Ovary (tissue), 3 donors: ENCODE data around the gene PLXNA4.

ENCODE experiments used
- POLR2A ChIP-seq: fragments of 450-650 bp; IDR thresholded peaks from one replicate; pipeline ENCODE4 v1.6.1; 2017; ENCODE audit warnings: antibody characterized with exemption, mild to moderate bottlenecking, moderate library complexity
- TF ChIP-seq, protein P1 (sequence below), 3 donors: fragments of 450-650 bp in 2 of 3; fragments of 200-600 bp in 1 of 3; IDR thresholded peaks; one replicate each; pipeline versions ENCODE4 v1.5.1 to v1.8.0; 2016 to 2022; ENCODE audit warnings: antibody characterized with exemption in 3 of 3, mild to moderate bottlenecking in 1 of 3
- donor health status: DM: no; HTN: no; CAD: no.

DNA sequence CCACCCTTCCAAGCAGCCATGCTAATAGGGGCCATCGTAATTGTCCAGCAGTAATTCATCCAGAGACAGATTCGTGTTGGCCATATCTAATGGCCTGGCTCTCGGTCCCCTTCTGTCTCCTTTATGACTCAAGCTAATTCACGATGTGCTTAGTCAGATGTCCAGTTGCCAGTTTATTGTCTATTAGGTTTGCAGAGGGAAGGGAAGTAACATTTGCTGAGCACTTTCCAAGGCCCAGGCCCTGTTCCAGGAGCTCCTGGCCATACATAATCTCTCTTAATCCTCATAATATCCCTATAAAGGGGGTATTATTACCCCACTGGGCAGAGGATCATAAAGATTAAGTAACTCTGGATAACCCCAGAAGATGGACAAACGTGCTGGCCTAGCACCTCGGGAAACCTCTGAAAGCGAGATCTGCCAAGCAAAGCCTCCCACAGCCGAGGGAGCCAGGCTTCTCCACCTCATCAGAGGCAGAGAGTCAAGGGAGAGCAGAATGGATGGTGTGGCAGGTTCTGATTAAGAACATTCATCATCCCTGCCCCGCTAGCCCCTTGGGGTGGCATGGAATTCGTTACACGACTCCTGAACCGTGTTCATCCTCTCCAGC, 153.7 kb downstream of the PLXNA4 start:
- TF ChIP-seq, protein P1, sequence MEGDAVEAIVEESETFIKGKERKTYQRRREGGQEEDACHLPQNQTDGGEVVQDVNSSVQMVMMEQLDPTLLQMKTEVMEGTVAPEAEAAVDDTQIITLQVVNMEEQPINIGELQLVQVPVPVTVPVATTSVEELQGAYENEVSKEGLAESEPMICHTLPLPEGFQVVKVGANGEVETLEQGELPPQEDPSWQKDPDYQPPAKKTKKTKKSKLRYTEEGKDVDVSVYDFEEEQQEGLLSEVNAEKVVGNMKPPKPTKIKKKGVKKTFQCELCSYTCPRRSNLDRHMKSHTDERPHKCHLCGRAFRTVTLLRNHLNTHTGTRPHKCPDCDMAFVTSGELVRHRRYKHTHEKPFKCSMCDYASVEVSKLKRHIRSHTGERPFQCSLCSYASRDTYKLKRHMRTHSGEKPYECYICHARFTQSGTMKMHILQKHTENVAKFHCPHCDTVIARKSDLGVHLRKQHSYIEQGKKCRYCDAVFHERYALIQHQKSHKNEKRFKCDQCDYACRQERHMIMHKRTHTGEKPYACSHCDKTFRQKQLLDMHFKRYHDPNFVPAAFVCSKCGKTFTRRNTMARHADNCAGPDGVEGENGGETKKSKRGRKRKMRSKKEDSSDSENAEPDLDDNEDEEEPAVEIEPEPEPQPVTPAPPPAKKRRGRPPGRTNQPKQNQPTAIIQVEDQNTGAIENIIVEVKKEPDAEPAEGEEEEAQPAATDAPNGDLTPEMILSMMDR (IDR thresholded peaks at IDR 0.05), result no peak
- no peak for TF ChIP-seq POLR2A
